Thyroid gland (tissue), 4 donors: ENCODE data around the gene DTNBP1. TPM values are rescaled to one million over a fixed set of nuclear protein-coding genes. Genes with fewer than 3 reads are reported as not detected.

ENCODE experiments used
- DNase-seq, 2 donors: peaks; one replicate each; pipeline ENCODE4 v3.0.0-alpha.2; 2019
- H3K27ac ChIP-seq, 3 donors: fragments of 200-600 bp; sonication (generic); 1 replicate in 2 of 3; 2 replicates in 1 of 3; pipeline ENCODE4 v1.5.1; 2016 to 2019; ENCODE audit warnings: mild to moderate bottlenecking in 1 of 3, moderate library complexity in 1 of 3
- H3K27me3 ChIP-seq: fragments of 200-600 bp; sonication (generic); one replicate; pipeline ENCODE4 v1.5.1; 2019
- H3K36me3 ChIP-seq, 2 donors: fragments of 200-600 bp; sonication (generic); one replicate each; pipeline ENCODE4 v1.5.1; 2016 to 2019
- H3K4me1 ChIP-seq, 2 donors: fragments of 200-600 bp; sonication (generic); one replicate each; pipeline ENCODE4 v1.5.1; 2017 to 2019
- H3K4me3 ChIP-seq, 3 donors: fragments of 200-600 bp; sonication (generic); replicated peaks in 1 of 3; 1 replicate in 2 of 3; 2 replicates in 1 of 3; pipeline ENCODE4 v1.5.1; 2016; ENCODE audit warnings: mild to moderate bottlenecking in 1 of 3
- H3K9me3 ChIP-seq: fragments of 200-600 bp; sonication (generic); one replicate; pipeline ENCODE4 v1.5.1; 2017
- POLR2A ChIP-seq, 2 donors: fragments of 450-650 bp; IDR thresholded peaks; one replicate each; pipeline ENCODE4 v1.6.1; 2017; ENCODE audit warnings: antibody characterized with exemption in 2 of 2, mild to moderate bottlenecking in 2 of 2, moderate library complexity in 1 of 2
- WGBS, 2 donors: methylation state at CpG; one replicate each; pipeline ENCODE4 v1.1.5; 2017; 5-methylcytosine and 5-hydroxymethylcytosine counted together
- intact Hi-C: fragments of 100-400 bp; cut with DNase I; formaldehyde crosslinking; loops from one replicate; pipeline ENCODE4 v1.15.1; 2023
- total RNA-seq, 4 donors: library from RNA; depleted of rRNA; stranded (reverse); fragments of >200 nt; gene quantifications; one replicate each; pipeline ENCODE4 v1.2.3, GENCODE V29; 2016
- TF ChIP-seq, protein P1 (sequence below), 6 experiments: fragments of 200-600 bp in 3 of 6; fragments of 450-650 bp in 3 of 6; sonication (generic) in 3 of 6; IDR thresholded peaks; one replicate each; pipeline ENCODE4 v1.5.1; 2016 to 2019; ENCODE audit warnings: antibody characterized with exemption in 6 of 6, mild to moderate bottlenecking in 2 of 6, inconsistent platforms in 1 of 6, moderate library complexity in 1 of 6

Gene DTNBP1
- total RNA-seq, 4 donors from 2014 or later = 10.3 to 19.2 (median 12.2) TPM

DNA sequence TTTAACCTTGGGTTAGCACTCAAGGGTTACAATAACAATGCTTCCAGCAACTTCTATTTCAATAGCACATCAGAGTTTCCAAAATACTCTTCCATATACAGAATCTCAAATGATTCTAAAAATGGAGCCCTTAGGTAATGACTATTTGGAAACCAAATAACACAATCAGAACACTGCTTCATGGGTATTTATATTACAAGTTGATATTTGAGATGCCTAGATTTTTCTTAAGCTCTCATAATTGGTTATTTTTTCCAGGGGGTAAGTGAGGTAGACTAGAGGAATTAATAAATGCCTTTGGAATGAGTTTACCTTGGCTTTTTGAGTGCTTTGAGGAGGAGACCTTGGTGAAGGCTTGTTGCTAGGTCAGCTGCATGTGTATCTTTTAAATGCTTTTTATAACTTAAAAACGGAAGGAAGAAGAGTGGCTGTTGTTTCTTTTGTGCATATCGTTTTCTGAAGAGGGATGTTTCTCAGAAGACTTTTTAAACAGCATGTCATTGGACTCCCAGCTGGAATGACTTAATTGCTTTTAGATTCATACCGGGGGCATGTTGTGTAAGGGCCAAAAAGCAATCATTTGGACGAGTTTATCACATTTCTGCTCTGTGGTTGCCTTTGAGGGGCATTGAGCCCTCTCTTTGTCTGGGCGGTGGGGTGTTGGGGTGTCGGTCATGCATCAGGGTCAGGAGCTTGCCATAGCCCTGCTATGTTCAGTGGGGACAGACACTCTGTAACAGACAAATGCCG, 186.0 kb downstream of the DTNBP1 start:
- Histone ChIP-seq H3K27me3 (no peaks in the 10 kb centered on the region), H3K9me3 (no peaks in the 10 kb centered on the region), H3K4me3 (no peak overlapping the region), H3K36me3 (no peaks in the 10 kb centered on the region), H3K4me1 (peaks cover 11 to 34% of the 10 kb centered on the region in 2 donors), H3K27ac (peak overlapping the region; percentile 25 to 36 (median 26))
- no peak for DNase-seq
- WGBS, 2 donors = 49 to 56% methylated on average over 7 of the region's 7 CpGs
- intact Hi-C loops = no loop called here
- TF ChIP-seq, protein P1, sequence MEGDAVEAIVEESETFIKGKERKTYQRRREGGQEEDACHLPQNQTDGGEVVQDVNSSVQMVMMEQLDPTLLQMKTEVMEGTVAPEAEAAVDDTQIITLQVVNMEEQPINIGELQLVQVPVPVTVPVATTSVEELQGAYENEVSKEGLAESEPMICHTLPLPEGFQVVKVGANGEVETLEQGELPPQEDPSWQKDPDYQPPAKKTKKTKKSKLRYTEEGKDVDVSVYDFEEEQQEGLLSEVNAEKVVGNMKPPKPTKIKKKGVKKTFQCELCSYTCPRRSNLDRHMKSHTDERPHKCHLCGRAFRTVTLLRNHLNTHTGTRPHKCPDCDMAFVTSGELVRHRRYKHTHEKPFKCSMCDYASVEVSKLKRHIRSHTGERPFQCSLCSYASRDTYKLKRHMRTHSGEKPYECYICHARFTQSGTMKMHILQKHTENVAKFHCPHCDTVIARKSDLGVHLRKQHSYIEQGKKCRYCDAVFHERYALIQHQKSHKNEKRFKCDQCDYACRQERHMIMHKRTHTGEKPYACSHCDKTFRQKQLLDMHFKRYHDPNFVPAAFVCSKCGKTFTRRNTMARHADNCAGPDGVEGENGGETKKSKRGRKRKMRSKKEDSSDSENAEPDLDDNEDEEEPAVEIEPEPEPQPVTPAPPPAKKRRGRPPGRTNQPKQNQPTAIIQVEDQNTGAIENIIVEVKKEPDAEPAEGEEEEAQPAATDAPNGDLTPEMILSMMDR (IDR thresholded peaks at IDR 0.05) = no peak
- no peak for TF ChIP-seq POLR2A (IDR thresholded peaks at IDR 0.05)

DNA sequence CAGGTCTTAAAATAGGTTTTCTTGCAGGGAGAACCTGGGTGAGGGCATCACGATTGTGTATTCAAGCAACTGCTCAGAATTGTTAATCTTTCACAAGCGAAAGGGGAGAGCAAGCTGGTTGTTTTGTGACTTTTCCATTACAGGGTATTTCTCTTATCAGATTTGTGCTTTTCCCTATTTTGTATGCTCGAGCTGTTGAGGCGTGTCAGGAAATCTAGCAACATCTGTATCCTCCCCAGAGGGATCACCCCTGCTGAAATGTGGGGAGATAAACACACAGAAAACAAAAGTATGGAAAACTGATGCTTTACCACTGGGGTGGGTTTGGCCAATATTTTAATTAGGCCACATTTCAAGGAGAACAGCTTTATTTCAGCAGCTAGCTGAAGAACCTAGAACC, 187.0 kb downstream of the DTNBP1 start:
- Histone ChIP-seq H3K36me3 (no peaks in the 10 kb centered on the region), H3K4me3 (no peak overlapping the region), H3K9me3 (no peaks in the 10 kb centered on the region), H3K27ac (peak overlapping the region in 2 of 3 donors; percentile 25 to 26), H3K4me1 (peaks cover 11 to 34% of the 10 kb centered on the region in 2 donors), H3K27me3 (no peaks in the 10 kb centered on the region)
- WGBS, 2 donors = 79 to 89% methylated on average over 4 of the region's 4 CpGs
- no peak for DNase-seq
- intact Hi-C loops = no loop called here
- no peak for TF ChIP-seq POLR2A (IDR thresholded peaks at IDR 0.05)
- TF ChIP-seq, protein P1 (IDR thresholded peaks at IDR 0.05) = no peak

DNA sequence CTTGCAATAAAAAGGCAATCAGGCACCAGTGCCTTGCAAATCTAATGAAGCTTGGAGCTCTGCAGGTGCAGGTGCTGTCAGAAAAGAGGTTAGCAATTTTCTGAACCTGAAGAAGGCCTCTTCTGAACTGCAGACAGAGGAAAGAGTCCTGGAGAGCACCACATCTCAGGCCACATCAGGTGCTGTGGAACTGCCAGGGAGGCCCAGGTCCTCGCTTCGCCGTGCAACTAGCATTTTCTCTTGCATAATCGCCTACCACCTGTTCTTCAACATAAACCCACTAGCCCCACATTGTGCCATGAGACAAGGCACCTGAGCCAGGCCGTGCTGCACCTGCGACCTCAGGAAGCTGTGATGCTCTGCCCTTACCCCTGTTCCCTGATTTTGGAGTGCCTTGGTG, 187.6 kb downstream of the DTNBP1 start:
- Histone ChIP-seq H3K4me3 (no peak overlapping the region), H3K27me3 (no peaks in the 10 kb centered on the region), H3K4me1 (peaks cover 11 to 34% of the 10 kb centered on the region in 2 donors), H3K27ac (peak overlapping the region in 2 of 3 donors; percentile 9 to 25), H3K9me3 (no peaks in the 10 kb centered on the region), H3K36me3 (no peaks in the 10 kb centered on the region)
- TF ChIP-seq, protein P1 (IDR thresholded peaks at IDR 0.05) = no peak
- no peak for TF ChIP-seq POLR2A (IDR thresholded peaks at IDR 0.05)
- 83 to 86% methylated on average over 6 of the region's 6 CpGs for WGBS, 2 donors
- intact Hi-C loops = no loop called here
- DNase-seq = no peak

DNA sequence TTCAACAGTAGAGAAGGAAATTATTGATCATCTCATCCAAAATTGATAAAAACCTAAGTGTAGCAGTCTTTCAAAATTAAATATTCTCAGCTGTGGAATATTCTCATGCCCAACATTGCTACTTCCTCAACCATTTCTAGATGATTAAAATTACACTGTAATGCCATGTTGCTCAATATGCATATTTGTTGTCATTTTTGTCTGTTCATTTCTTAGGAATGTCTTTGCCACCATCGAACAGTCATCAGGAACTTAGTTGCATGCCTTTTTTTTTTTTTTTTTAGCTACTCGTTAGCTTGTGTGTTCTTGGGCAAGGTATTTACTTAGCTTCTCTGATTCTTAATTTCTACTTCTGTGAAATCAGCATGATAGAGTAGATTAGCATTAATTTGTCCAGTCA, 188.6 kb downstream of the DTNBP1 start:
- H3K27ac ChIP-seq = peak overlapping the region in 1 of 3 donors; percentile 50
- intact Hi-C loops = no loop called here
- 93 to 94% methylated on average over 2 of the region's 2 CpGs for WGBS, 2 donors
- TF ChIP-seq, protein P1 (IDR thresholded peaks at IDR 0.05) = no peak
- no peak for TF ChIP-seq POLR2A (IDR thresholded peaks at IDR 0.05)
- no peaks in the 10 kb centered on the region for H3K27me3 ChIP-seq
- DNase-seq = no peak
- H3K9me3 ChIP-seq = no peaks in the 10 kb centered on the region
- peaks cover 11 to 28% of the 10 kb centered on the region in 2 donors for H3K4me1 ChIP-seq
- H3K4me3 ChIP-seq = no peak overlapping the region
- H3K36me3 ChIP-seq = no peaks in the 10 kb centered on the region

DNA sequence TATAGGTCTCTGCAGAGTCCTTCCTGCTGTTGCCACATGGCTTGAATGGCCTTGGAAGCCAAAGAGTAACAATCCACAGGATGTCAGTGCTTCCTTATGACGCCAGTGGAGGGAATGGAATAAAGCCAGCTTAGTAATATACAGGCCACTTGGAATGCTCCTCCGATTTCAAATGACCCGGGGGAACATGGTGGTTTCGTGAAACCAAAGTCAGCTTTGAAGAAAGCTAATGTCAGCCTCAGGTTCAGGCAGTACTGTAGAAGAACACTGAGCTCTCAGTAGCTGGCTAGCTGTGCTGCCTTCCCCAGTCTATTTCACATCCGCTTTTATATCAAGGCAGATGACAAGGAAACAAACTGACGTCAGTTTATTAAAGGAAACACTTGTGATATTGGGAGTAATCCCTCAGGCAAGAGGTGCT, 189.1 kb downstream of the DTNBP1 start:
- Histone ChIP-seq H3K27ac (peak overlapping the region in 1 of 3 donors; percentile 50), H3K4me1 (peaks cover 11 to 28% of the 10 kb centered on the region in 2 donors), H3K27me3 (no peaks in the 10 kb centered on the region), H3K36me3 (no peaks in the 10 kb centered on the region), H3K4me3 (no peak overlapping the region), H3K9me3 (no peaks in the 10 kb centered on the region)
- DNase-seq = no peak
- no peak for TF ChIP-seq POLR2A (IDR thresholded peaks at IDR 0.05)
- TF ChIP-seq, protein P1 (IDR thresholded peaks at IDR 0.05) = no peak
- intact Hi-C loops = no loop called here
- 83 to 86% methylated on average over 6 of the region's 6 CpGs for WGBS, 2 donors
